ENCODE measurements around the gene GOLM1.

DNA sequence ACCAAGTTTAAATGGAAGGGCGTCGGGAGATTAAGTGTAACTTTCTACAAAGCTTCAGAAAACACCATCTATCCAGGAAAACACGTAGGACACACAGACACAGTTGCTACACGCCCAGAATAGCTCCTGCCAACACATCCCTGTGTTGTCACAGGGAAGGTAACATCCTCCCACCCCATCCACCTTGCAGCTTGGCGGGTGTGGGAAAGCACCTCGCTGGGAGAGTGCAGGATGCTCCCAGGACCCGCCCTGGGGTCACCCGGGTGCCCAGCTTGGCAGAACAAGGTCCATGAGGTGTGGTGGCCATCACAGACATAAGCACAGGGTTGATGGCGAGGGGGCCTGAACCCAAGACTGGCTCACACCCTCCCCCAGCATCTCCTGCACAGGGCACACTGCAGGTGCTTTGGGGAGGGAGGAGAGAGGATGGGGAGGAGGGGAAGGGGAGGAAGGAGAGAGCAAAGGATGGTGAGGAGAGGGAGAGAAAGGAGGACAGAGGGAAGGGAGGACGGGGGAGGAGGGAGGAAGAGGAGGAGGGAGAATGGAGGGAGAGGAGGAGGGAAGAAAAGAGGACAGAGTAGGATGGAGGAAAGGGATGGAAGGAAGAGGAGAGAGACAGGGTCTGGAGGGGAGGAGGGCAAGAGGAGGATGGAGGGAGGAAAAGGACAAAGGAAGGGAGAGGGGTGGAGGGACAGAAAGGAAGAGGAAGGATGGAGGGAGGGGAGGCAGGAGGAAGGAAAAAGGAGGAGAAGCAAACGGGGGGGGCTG, 37.2 kb downstream of the GOLM1 start:
- TF ChIP-seq, protein P1, sequence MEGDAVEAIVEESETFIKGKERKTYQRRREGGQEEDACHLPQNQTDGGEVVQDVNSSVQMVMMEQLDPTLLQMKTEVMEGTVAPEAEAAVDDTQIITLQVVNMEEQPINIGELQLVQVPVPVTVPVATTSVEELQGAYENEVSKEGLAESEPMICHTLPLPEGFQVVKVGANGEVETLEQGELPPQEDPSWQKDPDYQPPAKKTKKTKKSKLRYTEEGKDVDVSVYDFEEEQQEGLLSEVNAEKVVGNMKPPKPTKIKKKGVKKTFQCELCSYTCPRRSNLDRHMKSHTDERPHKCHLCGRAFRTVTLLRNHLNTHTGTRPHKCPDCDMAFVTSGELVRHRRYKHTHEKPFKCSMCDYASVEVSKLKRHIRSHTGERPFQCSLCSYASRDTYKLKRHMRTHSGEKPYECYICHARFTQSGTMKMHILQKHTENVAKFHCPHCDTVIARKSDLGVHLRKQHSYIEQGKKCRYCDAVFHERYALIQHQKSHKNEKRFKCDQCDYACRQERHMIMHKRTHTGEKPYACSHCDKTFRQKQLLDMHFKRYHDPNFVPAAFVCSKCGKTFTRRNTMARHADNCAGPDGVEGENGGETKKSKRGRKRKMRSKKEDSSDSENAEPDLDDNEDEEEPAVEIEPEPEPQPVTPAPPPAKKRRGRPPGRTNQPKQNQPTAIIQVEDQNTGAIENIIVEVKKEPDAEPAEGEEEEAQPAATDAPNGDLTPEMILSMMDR (IDR thresholded peaks at IDR 0.05), result no peak
- TF ChIP-seq POLR2A (IDR thresholded peaks at IDR 0.05), result no peak

Measured in esophagus squamous epithelium (tissue), 4 donors.